NCI-H2171 treated with DMSO at 0.1 percent for 48 hours (cell line): Measurements from ENCODE around the gene SLC11A1.

Source experiments
- DNase-seq: peaks from one replicate; lab custom pipeline; 2025; lab: John Stamatoyannopoulos, UW

The SLC11A1 gene

DNA sequence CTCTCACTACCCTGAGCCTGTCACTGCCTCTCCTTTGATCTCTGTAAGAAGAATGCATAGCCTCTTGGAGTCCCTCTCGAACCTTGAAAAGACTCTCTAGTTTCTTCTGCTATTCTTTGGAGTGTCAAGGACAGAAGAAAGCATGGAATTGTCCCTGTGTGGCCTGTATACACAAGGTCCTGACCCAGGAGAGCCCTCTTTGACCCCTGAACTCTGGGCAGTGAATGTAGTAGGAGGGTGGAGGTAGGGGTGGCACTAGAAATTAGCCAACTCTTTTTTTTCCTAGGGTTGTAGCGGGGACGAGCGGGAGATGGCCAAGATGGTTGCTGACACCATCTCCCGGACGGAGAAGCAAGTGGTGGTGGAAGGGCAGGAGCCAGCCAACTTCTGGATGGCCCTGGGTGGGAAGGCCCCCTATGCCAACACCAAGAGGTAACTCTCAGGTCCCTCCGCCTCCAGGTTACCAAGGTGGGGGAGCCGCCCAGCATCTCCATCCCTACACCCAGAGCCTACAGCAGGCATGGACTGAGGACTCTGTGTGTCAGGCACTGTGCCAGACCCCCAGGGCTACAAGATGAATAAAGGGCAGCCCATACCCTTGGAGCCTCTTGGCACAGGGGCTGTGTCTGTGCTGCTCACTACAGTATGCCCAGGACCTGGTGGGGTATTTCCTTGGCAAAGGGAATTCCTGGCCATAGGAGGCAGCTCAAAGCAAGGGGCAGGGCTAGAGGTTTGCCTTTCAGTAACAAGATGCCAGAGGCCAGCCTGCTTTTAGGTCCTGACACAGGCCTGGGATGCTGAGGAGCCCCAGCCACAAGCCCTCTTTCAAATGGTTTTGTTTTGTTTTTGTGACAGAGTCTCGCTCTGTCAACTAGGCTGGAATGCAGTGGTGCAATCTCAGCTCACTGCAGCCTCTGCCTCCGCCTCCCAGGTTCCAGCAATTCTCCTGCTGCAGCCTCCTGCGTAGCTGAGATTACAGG is 53.2 kb downstream of the SLC11A1 start:
- DNase-seq = no peak

DNA sequence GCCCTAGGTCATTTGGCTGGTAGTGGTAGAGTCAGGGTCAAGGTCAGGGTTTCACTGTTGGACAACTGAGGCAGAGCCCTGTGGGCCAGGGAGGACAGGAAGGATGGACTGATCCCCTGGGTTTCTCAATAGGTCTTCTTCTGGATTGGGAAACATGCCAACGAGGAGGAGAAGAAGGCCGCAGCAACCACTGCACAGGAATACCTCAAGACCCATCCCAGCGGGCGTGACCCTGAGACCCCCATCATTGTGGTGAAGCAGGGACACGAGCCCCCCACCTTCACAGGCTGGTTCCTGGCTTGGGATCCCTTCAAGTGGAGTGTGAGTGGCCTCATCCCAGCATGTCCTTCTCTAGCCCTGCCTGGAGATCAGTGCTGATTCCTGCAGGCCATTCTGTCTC is 54.9 kb downstream of the SLC11A1 start:
- DNase-seq = no peak

DNA sequence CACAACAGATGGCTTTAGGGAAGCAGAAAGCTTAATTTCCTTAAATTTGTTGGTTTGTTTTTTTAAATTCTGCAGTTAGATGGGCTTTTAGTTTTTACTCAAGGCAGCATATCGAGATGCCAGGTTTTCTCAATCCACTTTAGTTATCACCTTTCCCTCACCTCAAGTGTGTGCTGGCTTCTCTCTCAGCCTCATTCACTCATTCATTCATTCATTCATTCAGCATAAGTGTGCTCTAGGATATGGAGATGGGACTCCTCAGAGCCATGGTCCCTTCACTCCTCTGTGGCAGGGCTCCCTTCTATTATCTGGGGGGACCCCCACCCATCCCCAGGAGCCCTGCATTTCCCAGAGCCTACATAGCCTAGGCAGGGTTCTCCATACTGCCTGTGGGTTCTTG is 55.9 kb downstream of the SLC11A1 start:
- DNase-seq = no peak

DNA sequence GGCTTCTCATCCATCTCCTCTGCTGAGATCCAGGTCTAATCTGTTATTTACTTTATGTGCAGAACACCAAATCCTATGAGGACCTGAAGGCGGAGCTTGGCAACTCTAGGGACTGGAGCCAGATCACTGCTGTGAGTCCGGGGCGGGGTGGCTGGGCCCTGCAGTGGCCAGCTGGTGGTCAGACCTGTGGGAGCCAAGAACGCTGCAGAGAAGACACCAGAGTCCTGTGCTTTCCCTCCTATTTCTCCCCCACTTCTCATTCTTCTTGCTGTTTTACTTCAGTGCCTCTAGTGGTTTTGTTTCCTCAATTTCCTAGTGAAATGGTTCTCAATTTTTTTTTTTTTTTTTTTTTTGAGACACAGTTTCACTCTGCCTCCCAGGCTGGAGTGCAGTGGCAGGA is 56.5 kb downstream of the SLC11A1 start:
- no peak for DNase-seq

DNA sequence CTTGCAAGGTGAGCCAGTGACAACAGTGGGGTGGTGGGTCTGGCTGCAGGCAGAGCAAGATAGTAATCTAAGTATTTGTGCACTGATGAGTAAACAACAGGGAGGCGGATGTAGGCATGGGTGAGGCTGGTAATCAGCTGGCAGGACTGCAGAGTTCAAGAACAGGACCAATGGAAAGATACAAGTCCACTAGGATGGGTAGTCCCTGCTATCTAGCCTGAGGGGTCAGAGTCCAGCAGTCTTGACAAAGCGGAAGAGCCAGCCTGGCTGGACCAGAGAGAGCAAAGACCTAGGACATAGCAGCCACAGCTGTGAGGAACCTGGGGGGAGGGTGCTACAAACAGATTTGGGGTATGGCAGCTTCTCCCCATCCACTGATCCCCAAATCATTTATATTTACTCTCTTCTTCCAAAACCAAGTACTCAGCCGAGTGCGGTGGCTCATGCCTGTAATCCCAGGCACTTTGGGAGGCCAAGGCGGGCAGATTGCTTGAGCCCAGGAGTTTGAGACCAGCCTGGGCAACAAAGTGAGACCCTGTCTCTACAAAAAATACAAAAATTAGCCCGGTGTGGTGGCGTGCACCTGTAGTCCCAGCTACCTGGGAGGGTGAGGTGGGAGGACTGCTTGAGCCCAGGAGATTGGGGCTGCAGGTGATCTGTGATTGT is 62.8 kb downstream of the SLC11A1 start:
- no peak for DNase-seq

DNA sequence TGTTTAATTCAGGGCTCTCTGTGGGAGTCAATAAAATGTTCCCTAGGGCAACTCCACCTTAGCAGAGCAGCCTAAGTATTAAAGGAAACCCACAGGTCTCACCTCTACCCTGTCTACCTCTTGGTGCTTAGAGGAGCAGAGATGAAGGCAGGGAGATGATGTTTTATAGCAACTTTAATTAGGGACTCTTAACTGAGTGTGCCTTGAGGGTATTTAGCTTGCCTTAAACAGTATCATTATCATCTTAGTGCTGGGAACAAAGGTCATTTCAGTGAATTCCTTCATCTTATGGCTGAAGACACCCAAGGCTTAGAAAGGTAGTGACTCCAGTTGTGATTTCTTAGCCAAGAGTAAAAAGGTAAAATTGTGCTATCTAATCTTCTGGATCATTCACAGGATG is 63.5 kb downstream of the SLC11A1 start:
- no peak for DNase-seq
